Caco-2 (cell line): ENCODE results near the gene COG6. TPM values are rescaled to one million over a fixed set of nuclear protein-coding genes. Genes with fewer than 3 reads are reported as not detected.

Experiments used
- BruUV-seq: library from RNA; stranded (reverse); fragments of 400-500 nt; replicated peaks from 2 replicates; lab custom pipeline; 2021; lab: Mats Ljungman, UMichigan
- CTCF ChIA-PET: fragments of 300-600 bp; sonication (Branson Sonifier 250); formaldehyde crosslinking; loops from one replicate; lab custom pipeline; 2022; ENCODE audit warnings: antibody characterized with exemption; lab: Charles Lee
- POLR2A ChIA-PET: fragments of 300-600 bp; sonication (Branson Sonifier 250); formaldehyde crosslinking; loops from one replicate; lab custom pipeline; 2022; ENCODE audit warnings: antibody characterized with exemption; lab: Charles Lee
- DNase-seq, 2 experiments: peaks; one replicate each; pipeline versions ENCODE4 v3.0.0 to v3.0.0-alpha.2; 2020 to 2022
- H3K27me3 ChIP-seq: replicated peaks from 2 replicates; pipeline ENCODE4 v1.6.0; 2011; ENCODE audit warnings: low read length; ENCODE audit not compliant: control insufficient read depth, insufficient read depth
- H3K36me3 ChIP-seq: 2 replicates; pipeline ENCODE4 v1.5.1; 2011; ENCODE audit warnings: low read length; ENCODE audit not compliant: control insufficient read depth, insufficient read depth
- H3K4me1 ChIP-seq: fragments of 250-450 bp; sonication (Bioruptor Pico); 2 replicates; pipeline ENCODE4 v1.5.1; 2020; ENCODE audit warnings: mild to moderate bottlenecking
- H3K4me3 ChIP-seq: 2 replicates; pipeline ENCODE4 v1.5.1; 2011; ENCODE audit warnings: low read depth, mild to moderate bottlenecking, control low read depth, low read length
- H3K9me3 ChIP-seq: fragments of 250-450 bp; sonication (Bioruptor Pico); 2 replicates; pipeline ENCODE4 v1.5.1; 2020; ENCODE audit warnings: mild to moderate bottlenecking, moderate library complexity
- H3K27ac Mint-ChIP-seq: one replicate; pipeline ENCODE4 v1.8.0; 2022; ENCODE audit warnings: mixed read lengths; ENCODE audit not compliant: unreplicated experiment
- H3K27me3 Mint-ChIP-seq: one replicate; pipeline ENCODE4 v1.8.0; 2022; ENCODE audit warnings: mixed read lengths; ENCODE audit not compliant: insufficient read depth, unreplicated experiment
- H3K36me3 Mint-ChIP-seq: one replicate; pipeline ENCODE4 v1.8.0; 2022; ENCODE audit warnings: mild to moderate bottlenecking, mixed read lengths; ENCODE audit not compliant: insufficient read depth, unreplicated experiment
- H3K4me1 Mint-ChIP-seq: one replicate; pipeline ENCODE4 v1.8.0; 2022; ENCODE audit warnings: low read depth, mixed read lengths; ENCODE audit not compliant: unreplicated experiment
- H3K4me3 Mint-ChIP-seq: one replicate; pipeline ENCODE4 v1.8.0; 2022; ENCODE audit warnings: mild to moderate bottlenecking, moderate library complexity, mixed read lengths; ENCODE audit not compliant: unreplicated experiment
- H3K9me3 Mint-ChIP-seq: one replicate; pipeline ENCODE4 v1.8.0; 2022; ENCODE audit warnings: mixed read lengths; ENCODE audit not compliant: unreplicated experiment
- intact Hi-C: fragments of 100-400 bp; cut with micrococcal nuclease; formaldehyde crosslinking; loops from one replicate; pipeline ENCODE4 v1.10.0; 2022; ENCODE audit not compliant: unreplicated experiment
- total RNA-seq: library from RNA; stranded (reverse); gene quantifications from 2 replicates; pipeline ENCODE4 v1.2.3, GENCODE V29; 2022
- TF ChIP-seq, protein P1 (sequence below), 2 experiments: fragments of 200-600 bp in 1 of 2; IDR thresholded peaks; 1 replicate in 1 of 2; 2 replicates in 1 of 2; pipeline versions ENCODE4 v1.5.1 to v1.8.0; 2011 to 2022; ENCODE audit warnings: antibody characterized with exemption in 1 of 2, control low read depth in 1 of 2, inconsistent platforms in 1 of 2, low read depth in 1 of 2, low read length in 1 of 2, mild to moderate bottlenecking in 1 of 2, moderate library complexity in 1 of 2; ENCODE audit not compliant: insufficient read depth in 1 of 2, severe bottlenecking in 1 of 2, unreplicated experiment in 1 of 2

The COG6 gene
- total RNA-seq, 1 experiment from 2014 or later: 63.6 TPM

GRCh38 chr13:39768962-39769361, 113.5 kb downstream of the COG6 start:
- DNase-seq: no peak
- BruUV-seq: no TSS peak
- Mint-ChIP-seq H3K27me3 (peaks cover 7% of the 10 kb centered on the region), H3K9me3 (no peaks in the 10 kb centered on the region), H3K36me3 (no peaks in the 10 kb centered on the region), H3K4me3 (no peak overlapping the region), H3K4me1 (no peaks in the 10 kb centered on the region), H3K27ac (no peak overlapping the region)
- H3K36me3 ChIP-seq: no peaks in the 10 kb centered on the region
- no peaks in the 10 kb centered on the region for H3K9me3 ChIP-seq
- no peaks in the 10 kb centered on the region for H3K27me3 ChIP-seq
- POLR2A ChIA-PET: no interaction called here
- H3K4me3 ChIP-seq: no peak overlapping the region
- CTCF ChIA-PET: no interaction called here
- intact Hi-C loops: no loop called here
- no peaks in the 10 kb centered on the region for H3K4me1 ChIP-seq
- TF ChIP-seq, protein P1, sequence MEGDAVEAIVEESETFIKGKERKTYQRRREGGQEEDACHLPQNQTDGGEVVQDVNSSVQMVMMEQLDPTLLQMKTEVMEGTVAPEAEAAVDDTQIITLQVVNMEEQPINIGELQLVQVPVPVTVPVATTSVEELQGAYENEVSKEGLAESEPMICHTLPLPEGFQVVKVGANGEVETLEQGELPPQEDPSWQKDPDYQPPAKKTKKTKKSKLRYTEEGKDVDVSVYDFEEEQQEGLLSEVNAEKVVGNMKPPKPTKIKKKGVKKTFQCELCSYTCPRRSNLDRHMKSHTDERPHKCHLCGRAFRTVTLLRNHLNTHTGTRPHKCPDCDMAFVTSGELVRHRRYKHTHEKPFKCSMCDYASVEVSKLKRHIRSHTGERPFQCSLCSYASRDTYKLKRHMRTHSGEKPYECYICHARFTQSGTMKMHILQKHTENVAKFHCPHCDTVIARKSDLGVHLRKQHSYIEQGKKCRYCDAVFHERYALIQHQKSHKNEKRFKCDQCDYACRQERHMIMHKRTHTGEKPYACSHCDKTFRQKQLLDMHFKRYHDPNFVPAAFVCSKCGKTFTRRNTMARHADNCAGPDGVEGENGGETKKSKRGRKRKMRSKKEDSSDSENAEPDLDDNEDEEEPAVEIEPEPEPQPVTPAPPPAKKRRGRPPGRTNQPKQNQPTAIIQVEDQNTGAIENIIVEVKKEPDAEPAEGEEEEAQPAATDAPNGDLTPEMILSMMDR (IDR thresholded peaks at IDR 0.05; ENCODE audit: insufficient read depth in 1 of 2, low read depth in 1 of 2, low read length in 1 of 2, severe bottlenecking in 1 of 2, unreplicated experiment in 1 of 2): no peak

- ChIA-PET CTCF (no interaction called here), POLR2A (no interaction called here)
- no peak overlapping the region for H3K27ac Mint-ChIP-seq
- intact Hi-C loops: no loop called here
- no peaks in the 10 kb centered on the region for H3K36me3 Mint-ChIP-seq
- no peaks in the 10 kb centered on the region for H3K9me3 Mint-ChIP-seq
- no peak for DNase-seq
- Histone ChIP-seq H3K27me3 (no peaks in the 10 kb centered on the region), H3K4me3 (no peak overlapping the region), H3K9me3 (no peaks in the 10 kb centered on the region), H3K36me3 (no peaks in the 10 kb centered on the region), H3K4me1 (no peaks in the 10 kb centered on the region)
- BruUV-seq: no TSS peak
- H3K4me1 Mint-ChIP-seq: no peaks in the 10 kb centered on the region
- no peak overlapping the region for H3K4me3 Mint-ChIP-seq
- TF ChIP-seq, protein P1 (IDR thresholded peaks at IDR 0.05; ENCODE audit: insufficient read depth in 1 of 2, low read depth in 1 of 2, low read length in 1 of 2, severe bottlenecking in 1 of 2, unreplicated experiment in 1 of 2): no peak
- peaks cover 4% of the 10 kb centered on the region for H3K27me3 Mint-ChIP-seq
Observed at GRCh38 chr13:39770221-39771090, 115.0 kb downstream of the COG6 start.

DNA sequence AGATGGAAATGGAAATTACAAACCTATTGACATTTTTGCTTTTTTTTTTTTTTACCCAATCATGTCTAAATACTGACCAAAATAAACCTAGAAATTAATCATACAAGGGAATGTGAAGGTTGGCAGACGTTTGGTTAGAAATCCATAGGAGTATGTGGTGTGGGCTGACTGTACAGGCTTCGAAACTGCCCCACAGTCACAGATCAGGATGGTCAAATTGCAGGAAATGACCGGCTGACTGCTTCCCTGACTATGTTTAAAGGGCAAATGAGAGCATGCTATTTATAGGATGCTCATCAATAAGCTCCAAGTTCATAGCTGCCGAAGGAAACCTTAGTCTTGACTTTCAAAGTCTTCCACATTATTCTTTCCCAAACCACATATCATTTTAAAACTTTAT, 118.4 kb downstream of the COG6 start:
- H3K4me3 Mint-ChIP-seq: no peak overlapping the region
- no peak overlapping the region for H3K4me3 ChIP-seq
- BruUV-seq: no TSS peak
- TF ChIP-seq, protein P1 (IDR thresholded peaks at IDR 0.05; ENCODE audit: insufficient read depth in 1 of 2, low read depth in 1 of 2, low read length in 1 of 2, severe bottlenecking in 1 of 2, unreplicated experiment in 1 of 2): no peak
- no peaks in the 10 kb centered on the region for H3K36me3 Mint-ChIP-seq
- intact Hi-C loops: no loop called here
- no peaks in the 10 kb centered on the region for H3K36me3 ChIP-seq
- no peak overlapping the region for H3K27ac Mint-ChIP-seq
- DNase-seq: no peak
- no peaks in the 10 kb centered on the region for H3K9me3 ChIP-seq
- H3K4me1 Mint-ChIP-seq: peaks cover 7% of the 10 kb centered on the region
- ChIA-PET POLR2A (no interaction called here), CTCF (no interaction called here)
- H3K4me1 ChIP-seq: no peaks in the 10 kb centered on the region
- H3K27me3 ChIP-seq: no peaks in the 10 kb centered on the region
- H3K27me3 Mint-ChIP-seq: no peaks in the 10 kb centered on the region
- no peaks in the 10 kb centered on the region for H3K9me3 Mint-ChIP-seq
